ENCODE data around the gene GPR179.

The GPR179 gene

DNA sequence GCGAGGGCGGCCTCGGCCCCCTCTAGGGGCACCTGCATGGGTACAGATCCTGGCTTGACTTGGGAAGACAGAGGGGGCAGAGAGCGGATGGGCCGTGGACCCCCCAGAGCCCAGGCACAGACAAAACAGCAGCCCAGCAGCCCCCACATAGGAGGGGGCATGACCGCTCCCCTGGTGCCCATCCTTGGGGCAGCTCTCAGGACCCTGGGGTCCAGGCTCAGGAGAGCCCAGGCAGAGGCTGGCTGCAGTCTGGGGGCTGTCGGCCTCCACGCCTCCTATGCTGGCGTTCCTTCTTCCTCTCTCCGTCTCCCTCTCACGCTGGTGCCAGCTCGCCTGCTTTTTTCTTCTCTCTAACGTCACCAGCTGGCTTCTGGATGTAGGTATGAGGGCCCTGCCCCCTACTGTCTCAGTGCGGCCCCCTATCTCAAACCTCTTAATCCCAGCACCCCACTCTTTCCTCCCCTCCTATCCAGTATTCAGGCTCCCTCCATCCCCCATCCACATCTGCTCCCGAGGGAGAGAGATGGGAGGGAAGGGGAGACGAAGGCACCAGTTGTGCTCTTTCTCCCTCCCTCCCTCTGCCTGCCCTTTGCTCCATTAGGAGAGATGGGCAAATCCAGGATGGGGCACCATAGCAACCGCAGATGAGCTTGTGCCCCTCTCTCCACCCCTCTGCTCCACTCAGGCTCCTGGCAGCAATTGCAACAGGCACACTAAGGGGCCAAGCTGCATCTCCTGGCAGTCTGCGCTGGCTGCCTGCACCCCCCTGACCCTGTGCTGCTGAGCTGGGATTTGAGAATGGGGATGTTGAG lies at the start of gene GPR179:
GPR179 (minus strand) TSS at position 349 of the 812 bp plus-strand sequence; CDS start at position 182, 167 bp downstream.
- DNase-seq (ENCODE audit: low read depth) = no peak

- DNase-seq (ENCODE audit: low read depth) = no peak
Observed at GRCh38 chr17:38379448-38379847, 35.7 kb upstream of the GPR179 start.

- no peak for DNase-seq (ENCODE audit: low read depth)
Observed at GRCh38 chr17:38369124-38369886, 25.5 kb upstream of the GPR179 start.

DNA sequence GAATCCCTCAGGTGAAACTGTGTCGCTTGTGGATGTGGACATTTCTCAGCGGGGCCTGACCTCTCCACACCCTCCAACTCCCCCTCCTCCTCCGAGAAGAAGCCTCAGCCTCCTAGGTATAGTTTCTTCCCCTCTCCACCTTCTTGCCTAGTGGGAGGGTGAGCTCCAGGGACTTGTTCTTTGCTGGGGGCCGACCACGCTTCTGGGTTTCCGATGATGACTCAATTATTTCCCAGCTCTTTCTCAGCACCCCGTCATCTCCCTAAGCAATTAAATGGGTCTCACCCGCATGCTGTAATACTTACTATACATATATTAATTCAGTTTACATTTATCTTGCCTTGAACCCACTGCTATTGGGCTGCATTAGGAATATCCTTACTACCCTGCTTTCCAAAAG lies 21.0 kb upstream of the GPR179 start:
- no peak for DNase-seq (ENCODE audit: low read depth)

GRCh38 chr17:38363016-38363415 lies 19.3 kb upstream of the GPR179 start:
- no peak for DNase-seq (ENCODE audit: low read depth)

DNA sequence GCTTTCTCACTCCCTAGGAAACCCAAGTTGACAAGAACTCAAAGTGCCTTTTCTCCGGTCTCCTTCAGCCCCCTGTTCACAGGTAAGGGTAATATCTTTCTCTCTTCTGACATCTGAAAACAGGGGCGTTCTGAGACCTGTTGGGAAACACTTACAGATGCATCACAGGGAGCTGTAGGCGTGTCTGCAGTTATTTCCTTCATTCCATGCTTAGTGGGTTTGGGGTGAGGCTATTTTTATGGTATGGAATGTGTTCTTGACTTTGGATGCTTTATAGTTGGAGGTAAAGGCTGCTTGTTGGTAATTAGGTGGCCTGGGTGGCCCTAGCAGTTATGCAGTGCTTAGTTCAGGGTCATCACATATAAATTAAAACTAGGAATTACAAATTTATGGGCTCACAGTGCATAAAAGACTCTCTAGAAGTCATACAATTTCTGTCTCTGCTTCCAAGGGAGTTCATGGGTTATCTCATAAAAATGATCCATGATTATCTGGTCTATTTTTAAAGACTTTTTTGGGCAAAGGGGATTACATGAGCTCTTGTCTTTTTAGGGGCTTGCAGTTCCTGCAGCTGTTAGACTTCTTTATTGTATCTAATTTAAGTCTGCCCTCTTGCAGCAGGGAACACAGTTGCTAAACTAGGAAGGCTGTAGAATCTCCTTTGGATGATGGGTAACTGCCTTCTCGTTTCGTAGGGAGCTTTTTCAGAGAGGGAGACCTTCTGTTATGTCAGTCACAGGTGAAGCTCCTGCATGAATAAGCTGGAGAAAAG lies 18.1 kb upstream of the GPR179 start:
- DNase-seq (ENCODE audit: low read depth) = no peak

DNA sequence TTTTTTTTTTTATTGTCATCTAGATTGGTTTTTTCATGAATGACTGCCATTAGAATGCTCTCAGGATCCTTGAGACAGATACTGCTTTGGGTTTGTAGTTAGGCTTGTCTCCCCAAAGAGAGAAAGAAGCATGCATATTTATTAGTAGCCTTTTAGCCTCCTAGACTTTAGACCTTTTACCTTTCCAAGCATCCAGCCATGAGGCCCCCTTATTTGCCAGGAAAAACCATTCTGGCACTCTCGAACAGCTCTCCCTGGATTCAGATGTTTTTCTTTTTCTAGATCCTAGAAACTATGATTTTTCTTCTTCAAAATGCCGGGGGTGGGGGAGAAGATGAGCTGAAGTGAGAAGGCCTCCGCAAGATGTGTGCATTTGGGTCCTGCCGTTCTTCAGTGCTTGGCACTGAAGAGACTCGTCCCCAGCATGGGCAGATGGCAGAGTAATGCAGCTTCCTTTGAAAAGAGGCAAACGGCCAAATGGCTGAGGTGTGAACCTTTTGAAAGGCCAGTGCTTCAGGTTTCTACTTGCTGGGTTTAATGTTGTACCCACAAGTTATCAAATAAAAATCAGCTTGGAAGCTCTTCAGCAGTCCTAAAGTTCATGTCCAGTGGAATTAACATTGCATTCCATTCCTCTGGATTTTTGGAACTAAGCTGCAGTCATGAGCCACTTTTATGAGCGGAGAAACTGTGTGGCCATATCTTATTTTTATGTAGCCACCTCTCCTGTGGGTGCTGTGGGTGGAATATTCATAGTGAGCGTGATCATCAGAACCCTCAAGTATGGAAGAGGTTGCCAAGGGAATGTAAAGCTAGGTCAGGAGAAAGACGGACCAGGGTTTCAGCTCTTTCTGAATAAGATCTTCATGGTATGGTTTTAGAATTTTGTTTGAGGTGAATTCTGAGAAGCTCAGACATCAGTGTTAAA lies 15.1 kb upstream of the GPR179 start:
- no peak for DNase-seq (ENCODE audit: low read depth)

DNA sequence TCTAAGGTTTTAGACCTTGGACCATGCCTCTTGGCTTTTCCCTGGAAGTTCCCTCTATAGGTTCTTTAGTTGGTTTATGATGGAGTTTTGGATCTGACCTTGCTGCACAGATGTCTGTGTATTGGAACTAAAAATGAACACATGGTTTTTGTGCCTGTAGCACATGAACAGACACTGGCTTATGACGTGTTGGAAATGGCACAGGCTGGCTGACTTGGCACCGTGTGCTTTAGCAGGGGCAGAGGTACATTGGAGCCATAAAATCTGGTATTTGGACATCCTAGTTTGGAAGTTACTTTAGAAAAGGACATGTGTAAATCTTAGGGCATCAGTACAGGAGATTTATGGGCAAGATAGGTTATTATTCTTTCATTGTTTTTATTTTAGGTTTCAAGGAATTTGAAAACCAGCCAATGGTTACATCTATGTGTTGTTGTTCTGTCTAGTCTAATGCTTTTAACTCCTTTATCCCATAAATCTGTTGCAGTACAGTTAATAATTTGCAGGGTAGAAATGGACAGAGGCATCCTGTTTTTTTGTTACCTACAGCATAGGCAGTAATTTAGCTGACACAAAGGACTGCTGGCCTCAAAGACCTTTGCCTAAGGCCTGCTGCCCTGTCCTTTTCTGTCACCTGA lies 13.8 kb upstream of the GPR179 start:
- no peak for DNase-seq (ENCODE audit: low read depth)

DNA sequence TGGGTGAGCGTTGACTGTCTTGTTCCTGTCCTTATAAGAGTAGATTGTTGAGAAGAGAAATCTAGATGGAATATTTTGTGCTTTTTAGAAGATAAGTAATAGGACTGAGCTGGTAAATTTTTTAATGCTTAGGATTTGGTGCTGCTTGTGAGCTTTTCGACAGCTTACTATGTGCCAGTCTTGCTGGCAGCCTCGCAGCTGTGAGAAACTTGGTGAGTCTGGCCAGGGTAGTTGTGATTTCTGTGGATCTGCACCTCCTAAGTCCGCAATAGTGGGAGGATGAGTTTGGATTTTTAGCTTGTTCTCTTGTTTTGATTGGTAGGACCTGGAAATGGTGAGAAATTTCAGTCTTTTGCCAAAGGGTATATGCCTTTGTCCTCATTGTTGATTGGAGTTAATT lies 11.5 kb upstream of the GPR179 start:
- no peak for DNase-seq (ENCODE audit: low read depth)

DNA sequence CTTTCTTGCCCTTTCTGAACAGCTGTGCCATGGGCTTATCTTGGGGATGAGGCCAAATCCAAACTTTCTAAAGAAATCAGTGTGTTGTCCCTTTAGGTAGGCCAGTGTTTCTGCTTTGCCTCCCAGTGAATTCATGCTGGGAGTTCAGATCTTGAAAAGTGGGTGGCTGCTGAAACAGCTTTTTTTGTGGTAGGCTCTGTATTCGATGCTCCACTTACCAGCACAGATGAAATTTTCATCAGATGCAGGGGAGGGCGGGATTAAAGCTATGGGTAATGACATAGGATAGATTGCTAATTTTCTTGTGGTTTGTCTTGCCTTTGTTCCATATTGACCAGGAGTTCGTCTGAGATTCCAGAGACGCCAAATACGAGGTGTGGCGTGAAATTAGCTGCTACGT lies 10.7 kb upstream of the GPR179 start:
- DNase-seq (ENCODE audit: low read depth) = no peak

GRCh38 chr17:38353668-38354067 lies 9.9 kb upstream of the GPR179 start:
- no peak for DNase-seq (ENCODE audit: low read depth)

GRCh38 chr17:38353086-38353604 lies 9.4 kb upstream of the GPR179 start:
- no peak for DNase-seq (ENCODE audit: low read depth)

- DNase-seq (ENCODE audit: low read depth) = peak; percentile 8
Observed at GRCh38 chr17:38352245-38353085, 8.7 kb upstream of the GPR179 start.

DNA sequence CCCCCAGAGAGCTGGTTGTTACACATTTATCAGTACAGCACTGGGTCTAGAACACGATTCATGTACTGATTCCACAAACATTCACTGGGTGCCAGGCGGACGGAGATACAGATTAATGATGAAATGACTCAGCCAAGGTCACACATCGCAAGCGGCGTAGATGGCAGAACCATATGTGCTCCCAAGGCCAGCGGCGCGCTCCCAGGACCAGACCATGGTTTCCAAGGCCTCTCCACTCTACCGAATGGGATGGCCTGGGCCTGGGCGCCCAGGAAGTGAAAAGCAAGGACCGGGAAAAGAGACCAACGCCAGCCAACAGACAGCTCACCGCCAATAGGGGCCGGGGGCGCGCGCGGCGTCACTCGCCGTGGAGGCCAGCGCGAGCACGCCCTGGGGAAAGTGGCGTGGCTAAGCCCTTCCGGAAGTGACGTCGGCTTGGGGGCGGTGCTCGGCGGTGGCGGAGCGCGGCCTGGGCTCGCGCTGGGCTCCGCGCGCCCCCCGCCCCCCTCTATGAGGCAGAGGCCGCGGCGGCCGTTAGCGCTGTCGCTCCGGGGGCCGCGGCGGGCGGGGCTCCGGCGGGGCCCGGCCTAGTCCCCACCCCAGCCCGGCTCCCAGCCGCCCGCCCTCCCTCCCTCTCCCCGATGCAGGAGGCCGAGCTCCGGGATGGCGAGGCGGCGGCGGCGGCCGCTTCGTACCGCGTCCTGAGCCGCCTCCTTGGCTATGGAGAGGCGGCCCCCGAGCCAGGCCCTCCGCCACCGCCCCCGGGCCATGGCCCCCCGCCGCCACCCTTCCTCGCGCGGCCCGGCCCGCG lies 7.9 kb upstream of the GPR179 start, which contains the start of gene SOCS7:
SOCS7 (plus strand) TSS at position 433 of the 811 bp plus-strand sequence; CDS start at position 642, 209 bp downstream.
- DNase-seq (ENCODE audit: low read depth) = peak; percentile 92

DNA sequence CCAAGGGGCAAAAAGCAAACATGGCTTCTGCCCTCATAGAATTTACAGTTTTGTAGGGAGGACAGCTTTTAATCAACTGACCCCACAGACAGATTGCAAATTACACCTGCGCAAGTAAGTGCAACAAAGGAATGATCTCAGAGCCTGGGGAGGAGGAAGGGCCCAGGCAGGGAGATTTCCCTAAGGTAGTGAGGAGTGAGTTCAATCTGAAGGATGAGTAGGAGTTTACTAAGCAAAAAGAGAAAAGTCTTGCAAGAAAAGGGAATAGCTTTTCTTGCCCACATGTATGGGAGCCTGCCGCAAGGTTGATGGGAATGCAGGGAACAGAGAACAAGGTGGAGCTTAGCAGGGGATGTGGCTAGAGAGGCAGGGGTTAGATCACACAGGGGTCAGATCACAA lies 6.3 kb upstream of the GPR179 start:
- no peak for DNase-seq (ENCODE audit: low read depth)

DNA sequence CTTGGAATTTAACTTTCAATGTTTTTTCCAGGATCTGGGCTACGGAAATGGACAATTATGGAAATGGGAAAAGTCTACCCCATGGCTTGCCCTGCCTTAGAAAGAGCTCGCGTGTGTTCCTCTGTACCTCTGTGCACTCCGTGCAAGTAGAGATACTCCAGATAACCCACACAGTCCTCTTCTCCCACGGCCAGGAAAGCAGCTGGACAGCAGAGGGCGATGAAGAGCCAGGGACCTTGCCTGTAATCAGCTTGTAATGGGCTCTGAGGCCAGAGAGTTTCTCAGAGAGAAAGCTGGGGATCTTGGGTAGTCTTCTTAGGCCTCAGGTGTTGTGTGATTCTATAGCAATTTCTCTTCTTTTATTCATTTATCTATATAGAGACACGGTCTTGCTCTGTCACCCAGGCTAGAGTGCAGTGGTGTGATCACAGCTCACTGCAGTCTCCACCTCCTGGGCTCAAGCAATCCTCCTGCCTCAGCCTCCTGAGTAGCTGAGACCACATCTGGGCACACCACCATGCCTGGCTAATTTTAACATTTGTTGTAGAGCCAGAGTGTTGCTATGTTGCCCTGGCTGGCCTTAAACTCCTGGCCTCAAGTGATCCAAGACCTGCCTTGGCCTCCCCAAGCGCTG lies 5.5 kb upstream of the GPR179 start:
- peak; percentile 78 for DNase-seq (ENCODE audit: low read depth)

GRCh38 chr17:38345743-38346142 lies 2.0 kb upstream of the GPR179 start:
- DNase-seq (ENCODE audit: low read depth) = no peak

GRCh38 chr17:38344420-38344745 lies 627 bp upstream of the GPR179 start:
- DNase-seq (ENCODE audit: low read depth) = no peak

Data from activated T-cell treated with anti-CD3 and anti-CD28 coated beads for 48 hours (primary cell).